ENCODE measurements around the gene CISH.

DNA sequence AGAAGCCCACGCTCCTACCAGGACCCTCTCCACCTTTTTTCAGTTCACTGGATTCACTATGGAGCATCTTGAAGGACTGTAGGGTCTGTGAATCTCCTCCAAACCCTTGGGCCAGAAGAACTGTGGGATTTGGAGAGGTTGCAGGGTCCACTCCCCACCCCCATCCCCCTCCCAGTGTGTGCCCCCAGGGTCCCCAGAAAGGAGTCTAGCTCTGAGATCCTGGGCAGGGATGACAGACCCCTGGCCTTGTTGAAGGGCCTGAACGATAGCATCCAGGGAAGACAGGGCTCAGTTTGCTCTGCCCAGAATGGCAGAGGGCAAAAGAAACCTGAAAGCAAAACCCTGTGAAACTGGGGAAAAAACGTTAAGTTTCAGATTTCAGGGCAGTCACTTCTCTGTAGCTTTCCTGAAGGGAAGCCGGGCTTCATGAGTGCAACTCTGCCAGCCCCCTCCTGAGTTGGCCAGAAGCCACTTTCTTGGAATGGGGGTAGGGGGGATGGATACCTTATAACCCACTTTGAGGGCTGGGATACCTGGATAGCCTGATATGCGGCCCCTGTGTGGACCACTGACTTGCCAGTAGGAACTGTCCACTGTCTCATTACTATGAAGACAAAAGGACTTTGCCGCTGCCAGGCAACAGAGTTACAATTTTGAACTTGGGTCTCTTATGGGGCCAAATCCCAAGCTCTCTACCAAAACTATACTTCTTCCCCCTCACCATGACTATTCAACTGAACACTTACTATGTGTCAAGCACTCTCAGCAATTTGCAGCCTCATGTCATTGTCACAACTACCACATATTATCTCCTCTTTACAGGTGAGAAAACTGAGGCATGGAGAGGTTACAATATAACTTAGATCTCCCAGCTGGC, 1.6 kb upstream of the CISH start:
- TF ChIP-seq, protein P1, sequence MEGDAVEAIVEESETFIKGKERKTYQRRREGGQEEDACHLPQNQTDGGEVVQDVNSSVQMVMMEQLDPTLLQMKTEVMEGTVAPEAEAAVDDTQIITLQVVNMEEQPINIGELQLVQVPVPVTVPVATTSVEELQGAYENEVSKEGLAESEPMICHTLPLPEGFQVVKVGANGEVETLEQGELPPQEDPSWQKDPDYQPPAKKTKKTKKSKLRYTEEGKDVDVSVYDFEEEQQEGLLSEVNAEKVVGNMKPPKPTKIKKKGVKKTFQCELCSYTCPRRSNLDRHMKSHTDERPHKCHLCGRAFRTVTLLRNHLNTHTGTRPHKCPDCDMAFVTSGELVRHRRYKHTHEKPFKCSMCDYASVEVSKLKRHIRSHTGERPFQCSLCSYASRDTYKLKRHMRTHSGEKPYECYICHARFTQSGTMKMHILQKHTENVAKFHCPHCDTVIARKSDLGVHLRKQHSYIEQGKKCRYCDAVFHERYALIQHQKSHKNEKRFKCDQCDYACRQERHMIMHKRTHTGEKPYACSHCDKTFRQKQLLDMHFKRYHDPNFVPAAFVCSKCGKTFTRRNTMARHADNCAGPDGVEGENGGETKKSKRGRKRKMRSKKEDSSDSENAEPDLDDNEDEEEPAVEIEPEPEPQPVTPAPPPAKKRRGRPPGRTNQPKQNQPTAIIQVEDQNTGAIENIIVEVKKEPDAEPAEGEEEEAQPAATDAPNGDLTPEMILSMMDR (IDR thresholded peaks at IDR 0.05; ENCODE audit: low read depth, low read length, poor library complexity, severe bottlenecking), result no peak
- TF ChIP-seq EZH2phosphoT487 (IDR thresholded peaks at IDR 0.05; ENCODE audit: borderline replicate concordance, low read length), result no peak

Data from DOHH2 (cell line).